HG03045 (cell line): ENCODE results near the gene CNIH2.
A peak's percentile ranks its signal among the peaks of the same experiment; 100 is the strongest.

Source experiments
- ATAC-seq: cut with Tn5 transposase; IDR thresholded peaks from one replicate; pipeline ENCODE4 v1.9.1; 2021; ENCODE audit warnings: mild to moderate bottlenecking, moderate library complexity; ENCODE audit not compliant: unreplicated experiment

Gene CNIH2

DNA sequence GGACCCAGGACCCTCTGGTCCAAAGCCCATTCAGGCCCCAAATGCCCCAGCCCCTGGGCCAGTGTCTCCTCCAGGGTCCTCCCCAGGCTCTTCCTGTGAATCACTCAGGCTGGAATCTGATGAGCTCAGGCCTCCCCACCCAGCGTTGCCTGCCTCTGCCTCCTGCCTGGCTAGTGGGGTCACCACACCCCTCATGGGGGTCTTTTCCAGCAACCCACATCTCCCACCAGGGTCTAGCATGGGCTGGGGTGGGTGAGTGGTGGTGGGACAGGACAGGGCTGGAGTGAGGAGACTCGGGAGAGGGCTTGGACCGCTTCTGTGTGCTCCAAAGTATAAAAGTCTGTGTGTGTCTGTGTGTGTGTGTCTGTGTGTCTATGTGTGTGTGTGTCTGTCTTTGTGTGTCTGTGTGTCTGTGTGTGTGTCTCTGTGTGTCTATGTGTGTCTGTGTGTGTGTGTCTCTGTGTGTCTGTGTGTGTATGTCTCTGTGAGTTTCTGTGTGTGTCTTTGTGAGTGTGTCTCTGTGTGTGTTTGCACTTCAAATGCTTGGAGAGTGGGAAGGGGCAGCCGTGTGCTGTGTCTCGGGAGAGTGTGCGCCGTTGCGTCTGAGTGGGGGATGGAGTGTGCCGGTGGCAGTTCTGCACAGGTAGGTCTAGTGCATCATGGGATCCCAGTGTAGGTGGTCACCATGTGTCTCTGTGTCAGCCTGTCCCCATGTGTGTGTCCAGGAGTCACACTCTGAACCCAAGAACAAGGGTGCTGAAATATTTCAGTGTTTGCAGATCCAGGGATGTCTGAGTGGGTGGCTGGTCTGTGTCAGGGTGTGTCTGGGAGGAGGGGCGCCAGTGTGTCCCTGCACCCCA lies 49.4 kb downstream of the CNIH2 start:
- ATAC-seq = no peak

DNA sequence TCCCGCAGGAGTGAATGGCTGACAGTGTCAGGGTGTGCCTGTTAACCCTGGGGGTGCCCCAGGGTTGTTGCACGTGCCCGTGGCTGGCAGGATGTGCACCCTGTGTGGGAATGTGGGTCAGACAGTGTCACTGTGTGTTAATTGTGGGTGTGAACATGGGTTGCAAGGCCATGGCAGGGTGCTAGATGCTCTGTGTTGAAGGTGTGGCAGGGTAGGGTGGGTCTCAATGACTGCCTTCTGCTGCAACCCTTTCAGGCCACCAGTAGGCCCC lies 50.0 kb downstream of the CNIH2 start:
- no peak for ATAC-seq

DNA sequence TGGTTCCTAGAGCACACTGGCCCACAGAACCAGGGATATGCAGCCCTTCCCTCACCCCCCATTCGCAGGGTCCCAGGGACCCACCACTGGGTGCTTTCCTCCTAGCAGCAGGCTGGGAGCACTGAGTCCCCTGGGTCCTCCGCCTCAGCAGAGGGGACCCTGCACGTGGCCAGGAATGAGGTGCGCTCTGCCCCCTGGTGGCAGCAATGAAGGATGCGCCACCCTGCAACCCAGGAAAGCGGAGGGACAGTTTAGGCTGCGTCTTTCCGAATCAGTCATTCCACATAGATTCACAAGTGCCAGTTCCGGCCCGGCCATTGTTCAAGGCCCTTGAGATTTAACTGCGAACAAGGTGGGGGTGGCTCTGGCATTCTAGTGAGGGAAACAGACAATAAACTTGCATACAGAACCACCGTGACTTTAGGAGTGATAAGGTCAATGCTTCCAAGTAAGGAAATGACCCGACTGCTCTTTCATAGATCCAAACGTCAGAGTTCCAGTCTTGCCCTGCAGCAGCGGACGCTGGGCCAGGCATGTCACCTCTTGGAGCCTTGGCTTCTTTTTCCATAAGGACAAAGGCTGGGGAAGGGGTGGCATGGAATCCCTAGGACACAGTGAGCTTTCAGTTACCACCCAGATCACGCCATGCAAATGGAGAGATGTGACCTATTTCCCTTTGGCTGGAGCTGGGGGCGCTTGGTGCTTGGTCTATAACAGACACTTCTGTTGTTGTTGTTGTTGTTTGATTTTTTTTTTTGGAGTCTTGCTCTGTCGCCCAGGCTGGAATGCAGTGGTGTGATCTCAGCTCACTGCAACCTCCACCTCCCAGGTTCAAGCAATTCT lies 50.5 kb downstream of the CNIH2 start:
- peak; percentile 55 for ATAC-seq

DNA sequence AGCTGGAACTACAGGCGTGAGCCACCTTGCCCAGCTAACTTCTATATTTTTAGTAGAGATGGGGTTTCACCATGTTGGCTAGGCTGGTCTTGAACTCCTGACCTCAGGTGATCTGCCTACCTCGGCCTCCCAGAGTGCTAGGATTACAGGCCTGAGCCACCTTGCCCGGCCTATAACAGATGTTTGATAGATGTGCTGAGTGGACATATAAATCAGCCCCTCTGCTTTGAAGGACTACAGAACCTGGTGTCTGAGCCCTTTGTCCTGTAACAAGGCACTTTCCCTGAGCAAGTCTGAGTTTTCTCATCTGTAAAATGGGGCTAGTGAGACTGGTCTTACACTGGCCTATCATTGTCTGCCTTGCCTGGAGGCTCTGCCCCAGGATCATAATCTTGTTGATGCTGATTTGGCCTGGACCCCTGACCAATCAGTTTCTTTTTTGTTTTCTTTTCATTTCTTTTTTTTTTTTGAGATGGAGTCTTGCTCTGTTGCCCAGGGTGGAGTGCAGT lies 51.2 kb downstream of the CNIH2 start:
- ATAC-seq = no peak

DNA sequence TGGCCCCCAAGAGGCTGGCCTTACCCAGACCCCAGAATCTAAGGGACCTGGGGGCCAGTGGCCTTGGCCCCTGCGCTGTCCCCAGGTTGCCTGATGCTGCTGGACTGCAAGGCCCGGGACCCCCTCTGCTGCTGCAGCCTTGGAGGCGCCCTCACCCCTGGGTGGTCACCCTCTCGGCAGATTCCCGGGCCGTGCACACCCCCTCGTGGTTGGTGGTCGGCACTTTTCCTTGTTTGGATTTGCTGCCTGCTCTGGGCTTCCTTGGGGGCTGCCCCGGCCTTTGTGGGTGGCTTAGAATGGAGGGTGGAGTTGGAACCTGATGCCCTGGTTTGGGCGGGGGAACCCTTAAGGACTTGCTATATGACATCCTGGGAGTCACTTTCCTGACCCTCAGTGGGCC lies 53.0 kb downstream of the CNIH2 start:
- no peak for ATAC-seq

DNA sequence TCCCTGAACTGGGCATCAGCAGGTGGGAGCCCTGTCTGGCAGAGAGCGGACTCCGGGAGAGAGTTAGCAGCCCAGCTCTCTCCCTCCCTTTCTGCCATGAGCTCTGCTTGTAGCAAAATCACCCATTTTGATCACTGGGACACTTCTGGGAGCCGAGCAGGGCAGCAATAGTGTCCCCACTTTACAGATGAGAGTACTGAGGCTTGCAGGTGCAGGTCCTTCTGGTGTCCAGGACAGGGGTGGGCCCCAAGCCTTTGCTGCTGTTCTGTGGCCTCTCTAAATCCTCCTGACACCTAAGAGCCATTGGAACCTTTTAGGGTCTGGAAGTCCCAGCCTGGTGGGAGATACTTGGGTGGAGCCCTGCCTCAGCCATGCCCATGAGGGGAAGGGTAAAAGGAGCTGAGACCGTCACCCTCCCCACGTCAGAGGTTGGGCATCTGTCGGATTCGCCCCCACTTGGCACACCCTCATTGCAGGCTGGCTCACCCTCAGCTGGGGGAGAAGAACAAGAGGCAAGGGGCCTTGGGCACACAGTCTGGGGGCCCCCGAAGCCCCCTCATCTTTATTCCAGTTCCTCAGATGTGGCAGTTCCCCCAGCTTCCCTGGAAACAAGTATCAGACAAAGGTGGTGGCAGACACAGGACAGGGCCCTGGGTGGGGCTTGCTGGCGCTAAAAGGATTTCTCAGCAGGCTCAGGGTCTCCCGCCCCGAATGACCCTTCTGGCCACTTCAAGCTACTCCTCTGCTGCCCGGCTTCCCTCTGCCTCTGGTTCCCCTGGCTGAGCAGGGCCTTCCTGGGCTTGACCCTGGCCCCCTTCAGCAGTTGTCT lies 53.8 kb downstream of the CNIH2 start:
- ATAC-seq = no peak

DNA sequence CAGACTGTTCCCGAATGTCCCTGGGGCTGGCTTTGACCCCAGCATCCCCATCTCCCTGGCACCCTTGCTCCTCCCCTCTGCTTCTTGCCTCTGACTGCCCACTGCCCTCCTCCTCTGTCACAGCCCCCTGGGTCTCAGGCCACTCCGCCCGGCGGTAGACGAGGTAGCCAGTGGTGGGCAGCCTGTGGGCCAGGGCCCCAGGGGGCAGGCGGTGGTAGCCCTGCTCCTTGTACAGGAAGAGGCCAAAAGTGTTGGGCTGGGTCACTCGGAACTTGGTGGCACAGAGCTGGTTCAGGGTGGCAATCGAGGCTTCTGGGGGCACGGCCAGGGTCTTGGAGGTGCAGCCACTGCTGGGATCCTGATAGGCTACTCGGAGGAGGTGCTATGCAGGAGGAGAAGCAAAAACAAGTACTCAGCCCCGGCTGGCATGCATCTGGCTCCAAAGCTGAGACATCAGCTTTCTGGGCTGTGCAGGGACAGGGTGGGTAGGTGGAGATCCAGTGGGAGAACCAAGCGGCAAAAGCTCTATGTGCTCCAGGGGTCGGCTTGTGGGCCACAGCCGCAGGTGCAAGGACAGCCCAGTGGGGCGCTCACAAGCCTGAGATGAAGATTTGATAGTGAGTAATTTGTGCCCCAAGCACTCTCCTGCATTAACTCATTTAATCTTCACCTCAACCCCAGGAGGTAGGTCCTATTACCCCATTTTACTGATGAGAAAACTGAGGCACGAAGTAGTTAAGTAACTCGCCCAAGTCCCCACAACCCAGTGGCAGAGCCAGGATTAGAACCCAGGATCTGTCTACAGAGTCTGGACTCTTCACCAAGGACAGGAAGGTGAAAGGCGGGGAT lies 54.6 kb downstream of the CNIH2 start:
- no peak for ATAC-seq

DNA sequence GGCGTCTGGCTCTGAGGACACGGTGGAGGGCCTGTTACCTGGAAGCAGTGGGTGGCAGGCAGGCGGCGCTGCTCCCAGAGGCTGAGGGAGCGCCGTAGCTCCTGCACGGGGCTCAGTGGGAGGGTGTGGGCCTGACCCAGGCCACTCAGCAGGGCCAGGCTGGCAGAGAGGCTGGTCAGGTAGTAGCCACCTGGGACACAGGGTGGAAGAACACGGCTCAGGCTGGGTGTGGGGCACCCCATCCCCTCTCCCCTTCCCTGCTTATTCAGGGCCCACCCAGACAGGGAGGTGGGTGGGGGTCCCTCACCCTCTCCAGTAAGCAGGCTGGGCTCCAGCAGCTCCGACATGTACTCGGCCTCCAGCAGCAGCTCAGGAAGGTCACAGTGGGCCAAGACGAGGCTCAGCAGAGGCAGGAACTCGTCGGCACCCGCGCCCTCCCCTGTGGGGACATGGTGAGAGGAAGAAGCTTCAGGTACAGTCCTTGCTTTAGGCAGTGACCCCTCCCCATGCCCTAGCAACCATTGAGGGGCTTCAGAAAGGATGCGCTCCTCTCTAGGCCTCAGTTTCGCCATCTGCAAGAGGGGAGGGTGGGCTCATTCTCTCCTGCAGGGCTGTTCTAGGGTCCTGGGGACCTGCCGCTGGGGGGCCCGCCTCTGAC lies 55.4 kb downstream of the CNIH2 start:
- no peak for ATAC-seq
